Stimulated activated CD4-positive, alpha-beta T cell treated with anti-CD3 and anti-CD28 coated beads, Interleukin-12 subunit alpha, Interleukin-12 subunit beta, amount 100 ng/mL, for 4 hours (primary cell): ENCODE measurements around the gene COL27A1.

Experiments used
- DNase-seq: peaks from one replicate; pipeline ENCODE4 v3.0.0-alpha.2; 2020

The COL27A1 gene

GRCh38 chr9:114207845-114208244 lies 52.5 kb downstream of the COL27A1 start:
- DNase-seq, result no peak

GRCh38 chr9:114209151-114209550 lies 53.8 kb downstream of the COL27A1 start:
- no peak for DNase-seq

- no peak for DNase-seq
Measured at GRCh38 chr9:114210136-114210535, 54.8 kb downstream of the COL27A1 start.

- DNase-seq, result no peak
Measured at GRCh38 chr9:114210691-114211276, 55.4 kb downstream of the COL27A1 start.

GRCh38 chr9:114212826-114213225 lies 57.5 kb downstream of the COL27A1 start:
- no peak for DNase-seq

- DNase-seq, result no peak
Measured at GRCh38 chr9:114213566-114213965, 58.2 kb downstream of the COL27A1 start.

- DNase-seq, result no peak
Measured at GRCh38 chr9:114214181-114214580, 58.8 kb downstream of the COL27A1 start.

GRCh38 chr9:114214686-114215414 lies 59.5 kb downstream of the COL27A1 start:
- no peak for DNase-seq

- no peak for DNase-seq
Measured at GRCh38 chr9:114216081-114216480, 60.7 kb downstream of the COL27A1 start.

- no peak for DNase-seq
Measured at GRCh38 chr9:114216976-114217375, 61.6 kb downstream of the COL27A1 start.

GRCh38 chr9:114218264-114219120 lies 63.2 kb downstream of the COL27A1 start:
- DNase-seq, result no peak

- DNase-seq, result no peak
Measured at GRCh38 chr9:114220061-114220541, 64.8 kb downstream of the COL27A1 start.

GRCh38 chr9:114221706-114222465 lies 66.5 kb downstream of the COL27A1 start:
- DNase-seq, result no peak

GRCh38 chr9:114223564-114224246 lies 68.4 kb downstream of the COL27A1 start:
- no peak for DNase-seq

GRCh38 chr9:114224247-114224610 lies 68.9 kb downstream of the COL27A1 start:
- DNase-seq, result no peak

- DNase-seq, result no peak
Measured at GRCh38 chr9:114225561-114226212, 70.3 kb downstream of the COL27A1 start.

GRCh38 chr9:114226246-114227055 lies 71.1 kb downstream of the COL27A1 start:
- DNase-seq, result no peak

GRCh38 chr9:114227288-114228015 lies 72.1 kb downstream of the COL27A1 start:
- no peak for DNase-seq

- DNase-seq, result no peak
Measured at GRCh38 chr9:114228016-114228808, 72.9 kb downstream of the COL27A1 start.
